ENCODE data around the gene GP2. TPM values are rescaled to one million over a fixed set of nuclear protein-coding genes. Genes with fewer than 3 reads are reported as not detected.

GP2 gene
- polyA plus RNA-seq, 1 of the 3 experiments (the other 2 are of a cell fraction), result not detected

- Histone ChIP-seq H4K20me1 (ENCODE audit: insufficient read depth) (no peaks in the 10 kb centered on the region), H3K4me1 (ENCODE audit: control insufficient read depth in 1 of 2, insufficient read depth in 2 of 2, low read depth in 1 of 2, low read length in 1 of 2) (no peaks in the 10 kb centered on the region), H3K4me2 (no peak overlapping the region), H2AFZ (ENCODE audit: low read depth) (no peak overlapping the region), H3K27ac (ENCODE audit: low read depth in 2 of 2, low read length in 1 of 2) (no peak overlapping the region), H3K9ac (no peak overlapping the region), H3K79me2 (ENCODE audit: insufficient read depth) (no peaks in the 10 kb centered on the region), H3K9me3 (no peaks in the 10 kb centered on the region), H3K4me3 (ENCODE audit: low read depth in 2 of 2, low read length in 1 of 2) (no peak overlapping the region), H3K9me2 (no peaks in the 10 kb centered on the region), H3K36me3 (replicated peaks in 1 of 2; ENCODE audit: control insufficient read depth in 1 of 2, insufficient read depth in 2 of 2, low read length in 1 of 2) (no peaks in the 10 kb centered on the region), H3F3A (replicated peaks; ENCODE audit: insufficient read depth) (no peaks in the 10 kb centered on the region), H3K27me3 (ENCODE audit: insufficient read depth) (no peaks in the 10 kb centered on the region)
- 10% methylated on average over 3 of the region's 3 CpGs for WGBS (ENCODE audit: low lambda C conversion rate)
- TF ChIP-seq RFX5 (IDR thresholded peaks at IDR 0.05; ENCODE audit: low read length) (no peak), USF2 (IDR thresholded peaks at IDR 0.05; ENCODE audit: borderline replicate concordance, low read depth, low read length) (no peak), PBX3 (IDR thresholded peaks at IDR 0.05) (no peak), MEF2A (IDR thresholded peaks at IDR 0.05; ENCODE audit: borderline replicate concordance, low read depth) (no peak), FOXM1 (IDR thresholded peaks at IDR 0.05; ENCODE audit: low read depth) (no peak), REST (IDR thresholded peaks at IDR 0.05; ENCODE audit: low read depth, low read length) (no peak), CHD2 (IDR thresholded peaks at IDR 0.05; ENCODE audit: low read length, partially characterized antibody) (no peak), GABPA (IDR thresholded peaks at IDR 0.05; ENCODE audit: low read depth) (no peak), RXRA (IDR thresholded peaks at IDR 0.05; ENCODE audit: borderline replicate concordance, low read depth) (no peak), RCOR1 (IDR thresholded peaks at IDR 0.05; ENCODE audit: low read length) (no peak), POLR2AphosphoS5 (IDR thresholded peaks at IDR 0.05; ENCODE audit: low read depth, low read length) (no peak)
- CTCF ChIA-PET, result interaction anchor here (1.0 to 1.9 kb wide), 3 partner anchors 10 to 44 kb away, joined by 3 to 5 read pairs (median 4); no protein-coding TSS in a partner anchor
- POLR2A ChIA-PET, result no interaction called here
- DNase-seq, result no peak
These were observed 8.9 kb downstream of the GP2 start for GRCh38 chr16:20318437-20318836.

GRCh38 chr16:20318006-20318405 lies 9.3 kb downstream of the GP2 start:
- no peaks in the 10 kb centered on the region for H4K20me1 ChIP-seq (ENCODE audit: insufficient read depth)
- H3K4me1 ChIP-seq (ENCODE audit: control insufficient read depth in 1 of 2, insufficient read depth in 2 of 2, low read depth in 1 of 2, low read length in 1 of 2), result no peaks in the 10 kb centered on the region
- no peak overlapping the region for H3K9ac ChIP-seq
- 13% methylated on average over 7 of the region's 7 CpGs for WGBS (ENCODE audit: low lambda C conversion rate)
- no peak overlapping the region for H3K4me2 ChIP-seq
- POLR2A ChIA-PET, result no interaction called here
- H3K27ac ChIP-seq (ENCODE audit: low read depth in 2 of 2, low read length in 1 of 2), result no peak overlapping the region
- H2AFZ ChIP-seq (ENCODE audit: low read depth), result no peak overlapping the region
- no peaks in the 10 kb centered on the region for H3F3A ChIP-seq (replicated peaks; ENCODE audit: insufficient read depth)
- H3K9me3 ChIP-seq, result no peaks in the 10 kb centered on the region
- no peak for DNase-seq
- CTCF ChIA-PET, result interaction anchor here (1.0 to 1.9 kb wide), 4 partner anchors 11 to 410 kb away, joined by 3 to 10 read pairs (median 4); no protein-coding TSS in a partner anchor
- H3K36me3 ChIP-seq (replicated peaks in 1 of 2; ENCODE audit: control insufficient read depth in 1 of 2, insufficient read depth in 2 of 2, low read length in 1 of 2), result no peaks in the 10 kb centered on the region
- H3K4me3 ChIP-seq (ENCODE audit: low read depth in 2 of 2, low read length in 1 of 2), result no peak overlapping the region
- no peaks in the 10 kb centered on the region for H3K79me2 ChIP-seq (ENCODE audit: insufficient read depth)
- H3K9me2 ChIP-seq, result no peaks in the 10 kb centered on the region
- H3K27me3 ChIP-seq (ENCODE audit: insufficient read depth), result no peaks in the 10 kb centered on the region
- TF ChIP-seq ZBTB33 (IDR thresholded peaks at IDR 0.05; ENCODE audit: borderline replicate concordance, low read depth), result no peak
- no peak for TF ChIP-seq GABPA (IDR thresholded peaks at IDR 0.05; ENCODE audit: low read depth)
- TF ChIP-seq POLR2AphosphoS5 (IDR thresholded peaks at IDR 0.05; ENCODE audit: low read depth, low read length), result no peak
- no peak for TF ChIP-seq USF1 (IDR thresholded peaks at IDR 0.05; ENCODE audit: borderline replicate concordance, low read depth)
- no peak for TF ChIP-seq USF2 (IDR thresholded peaks at IDR 0.05; ENCODE audit: borderline replicate concordance, low read depth, low read length)
- no peak for TF ChIP-seq ELF1 (IDR thresholded peaks at IDR 0.05)
- no peak for TF ChIP-seq MAX (IDR thresholded peaks at IDR 0.05; ENCODE audit: low read depth)
- no peak for TF ChIP-seq TEAD4 (IDR thresholded peaks at IDR 0.05; ENCODE audit: borderline replicate concordance, insufficient read depth)
- TF ChIP-seq MXI1 (IDR thresholded peaks at IDR 0.05; ENCODE audit: low read depth, low read length), result no peak

All from SK-N-SH (cell line).